ENCODE results near the gene ETFBKMT. TPM values are rescaled to one million over a fixed set of nuclear protein-coding genes. Genes with fewer than 3 reads are reported as not detected.

Gene ETFBKMT
- total RNA-seq, 1 experiment from 2014 or later: 2.0 TPM

- TF ChIP-seq ARID4B (CRISPR knock-in tag; IDR thresholded peaks at IDR 0.05; ENCODE audit: borderline replicate concordance) (no peak), ETV6 (CRISPR knock-in tag; IDR thresholded peaks at IDR 0.05) (no peak), ZNF423 (CRISPR knock-in tag; IDR thresholded peaks at IDR 0.05) (no peak), IRF2 (CRISPR knock-in tag; IDR thresholded peaks at IDR 0.05; ENCODE audit: borderline replicate concordance, low read depth) (no peak), AFF4 (CRISPR knock-in tag; IDR thresholded peaks at IDR 0.05; ENCODE audit: borderline replicate concordance) (no peak), ZNF219 (CRISPR knock-in tag; IDR thresholded peaks at IDR 0.05; ENCODE audit: borderline replicate concordance) (no peak), MAX (CRISPR knock-in tag; IDR thresholded peaks at IDR 0.05) (no peak)
- TF ChIP-seq, protein P1, sequence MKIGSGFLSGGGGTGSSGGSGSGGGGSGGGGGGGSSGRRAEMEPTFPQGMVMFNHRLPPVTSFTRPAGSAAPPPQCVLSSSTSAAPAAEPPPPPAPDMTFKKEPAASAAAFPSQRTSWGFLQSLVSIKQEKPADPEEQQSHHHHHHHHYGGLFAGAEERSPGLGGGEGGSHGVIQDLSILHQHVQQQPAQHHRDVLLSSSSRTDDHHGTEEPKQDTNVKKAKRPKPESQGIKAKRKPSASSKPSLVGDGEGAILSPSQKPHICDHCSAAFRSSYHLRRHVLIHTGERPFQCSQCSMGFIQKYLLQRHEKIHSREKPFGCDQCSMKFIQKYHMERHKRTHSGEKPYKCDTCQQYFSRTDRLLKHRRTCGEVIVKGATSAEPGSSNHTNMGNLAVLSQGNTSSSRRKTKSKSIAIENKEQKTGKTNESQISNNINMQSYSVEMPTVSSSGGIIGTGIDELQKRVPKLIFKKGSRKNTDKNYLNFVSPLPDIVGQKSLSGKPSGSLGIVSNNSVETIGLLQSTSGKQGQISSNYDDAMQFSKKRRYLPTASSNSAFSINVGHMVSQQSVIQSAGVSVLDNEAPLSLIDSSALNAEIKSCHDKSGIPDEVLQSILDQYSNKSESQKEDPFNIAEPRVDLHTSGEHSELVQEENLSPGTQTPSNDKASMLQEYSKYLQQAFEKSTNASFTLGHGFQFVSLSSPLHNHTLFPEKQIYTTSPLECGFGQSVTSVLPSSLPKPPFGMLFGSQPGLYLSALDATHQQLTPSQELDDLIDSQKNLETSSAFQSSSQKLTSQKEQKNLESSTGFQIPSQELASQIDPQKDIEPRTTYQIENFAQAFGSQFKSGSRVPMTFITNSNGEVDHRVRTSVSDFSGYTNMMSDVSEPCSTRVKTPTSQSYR (CRISPR knock-in tag; IDR thresholded peaks at IDR 0.05): peak; percentile 33; the same call in 1 of the 2 replicates
These were observed 22.9 kb downstream of the ETFBKMT start (continued) for GRCh38 chr12:31682136-31682962.

DNA sequence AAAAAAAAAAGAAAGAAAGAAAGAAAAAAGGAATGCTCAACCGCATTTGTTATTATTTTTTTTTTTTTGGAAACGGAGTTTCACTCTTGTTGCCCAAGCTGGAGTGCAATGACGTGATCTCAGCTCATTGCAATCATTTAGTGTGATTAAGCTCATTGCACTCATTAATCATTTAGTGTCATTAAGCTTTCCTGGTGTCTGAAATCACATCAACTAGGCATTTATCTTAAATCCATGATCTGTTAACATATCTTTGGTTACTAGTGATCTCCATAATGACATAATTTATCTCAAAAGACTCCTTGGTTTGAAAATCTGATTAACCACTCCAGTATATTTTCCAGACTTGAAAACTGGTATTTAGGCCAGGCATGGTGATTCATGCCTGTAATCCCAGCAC lies 26.3 kb downstream of the ETFBKMT start:
- DNase-seq (ENCODE audit: low spot score) (no peak), ATAC-seq (no peak)
- Mint-ChIP-seq H3K27ac (no peak overlapping the region), H3K9me3 (peaks cover 36% of the 10 kb centered on the region), H3K27me3 (ENCODE audit: low read depth) (no peaks in the 10 kb centered on the region), H3K4me3 (no peak overlapping the region), H3K36me3 (peaks cover 55% of the 10 kb centered on the region), H3K4me1 (peaks cover 4% of the 10 kb centered on the region; the same call in 1 of the 2 replicates)
- ChIA-PET CTCF (interaction anchor here (0.6 kb wide), 1 partner anchor 330 kb away, joined by 3 read pairs; no protein-coding TSS in a partner anchor), POLR2A (no interaction called here)
- TF ChIP-seq ZSCAN18 (CRISPR knock-in tag; IDR thresholded peaks at IDR 0.05): no peak
- no peak for TF ChIP-seq ZNF317 (CRISPR knock-in tag; IDR thresholded peaks at IDR 0.05; ENCODE audit: borderline replicate concordance, low read depth)
- TF ChIP-seq, protein P2, sequence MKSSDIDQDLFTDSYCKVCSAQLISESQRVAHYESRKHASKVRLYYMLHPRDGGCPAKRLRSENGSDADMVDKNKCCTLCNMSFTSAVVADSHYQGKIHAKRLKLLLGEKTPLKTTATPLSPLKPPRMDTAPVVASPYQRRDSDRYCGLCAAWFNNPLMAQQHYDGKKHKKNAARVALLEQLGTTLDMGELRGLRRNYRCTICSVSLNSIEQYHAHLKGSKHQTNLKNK (CRISPR knock-in tag; IDR thresholded peaks at IDR 0.05): no peak
- no peak for TF ChIP-seq GABPB1 (CRISPR knock-in tag; IDR thresholded peaks at IDR 0.05)
- TF ChIP-seq HMGXB4 (CRISPR knock-in tag; IDR thresholded peaks at IDR 0.05): no peak
- TF ChIP-seq, protein P1 (CRISPR knock-in tag; IDR thresholded peaks at IDR 0.05): no peak

Data from WTC11 (cell line).